GM23338 (cell line): ENCODE measurements around the gene TRIML2. TPM values are rescaled to one million over a fixed set of nuclear protein-coding genes. Genes with fewer than 3 reads are reported as not detected.

Source experiments
- ATAC-seq: fragments of 200-7000 bp; cut with Tn5 transposase; 3 replicates; pipeline ENCODE4 v1.9.1; 2020
- DNase-seq: peaks from one replicate; pipeline ENCODE4 v3.0.0-alpha.2; 2015; ENCODE audit warnings: low spot score
- H2AFZ ChIP-seq: fragments of 200-600 bp; sonication (generic); 2 replicates; pipeline ENCODE4 v1.8.0; 2016; ENCODE audit warnings: antibody characterized with exemption, mild to moderate bottlenecking, moderate library complexity
- H3F3A ChIP-seq: fragments of 200-600 bp; sonication (generic); replicated peaks from 2 replicates; pipeline ENCODE4 v1.8.0; 2017; ENCODE audit warnings: antibody characterized with exemption, mixed run types, low read depth
- H3K27ac ChIP-seq: fragments of 200-600 bp; sonication (generic); 2 replicates; pipeline ENCODE4 v1.6.1; 2016; ENCODE audit warnings: low read depth
- H3K27me3 ChIP-seq: fragments of 200-600 bp; sonication (generic); 2 replicates; pipeline ENCODE4 v1.8.0; 2016; ENCODE audit warnings: mild to moderate bottlenecking, mixed run types, moderate library complexity; ENCODE audit not compliant: insufficient read depth
- H3K36me3 ChIP-seq: fragments of 200-600 bp; sonication (generic); 2 replicates; pipeline ENCODE4 v1.8.0; 2016; ENCODE audit warnings: mild to moderate bottlenecking; ENCODE audit not compliant: insufficient read depth
- H3K4me1 ChIP-seq: fragments of 200-600 bp; sonication (generic); 2 replicates; pipeline ENCODE4 v1.8.0; 2016; ENCODE audit warnings: mild to moderate bottlenecking, moderate library complexity; ENCODE audit not compliant: insufficient read depth
- H3K4me2 ChIP-seq: fragments of 200-600 bp; sonication (generic); 2 replicates; pipeline ENCODE4 v1.7.1; 2017; ENCODE audit warnings: mixed run types
- H3K4me3 ChIP-seq: fragments of 200-600 bp; sonication (generic); 2 replicates; pipeline ENCODE4 v1.6.1; 2016; ENCODE audit warnings: mixed run types
- H3K79me2 ChIP-seq: fragments of 200-600 bp; sonication (generic); replicated peaks from 2 replicates; pipeline ENCODE4 v1.8.0; 2017; ENCODE audit warnings: mild to moderate bottlenecking; ENCODE audit not compliant: insufficient read depth
- H3K9me2 ChIP-seq: fragments of 200-600 bp; sonication (generic); 2 replicates; pipeline ENCODE4 v1.8.0; 2017; ENCODE audit not compliant: insufficient read depth
- H4K20me1 ChIP-seq: fragments of 200-600 bp; sonication (generic); replicated peaks from 2 replicates; pipeline ENCODE4 v1.8.0; 2017; ENCODE audit warnings: mild to moderate bottlenecking; ENCODE audit not compliant: insufficient read depth
- H3K27ac Mint-ChIP-seq: 2 replicates; pipeline ENCODE4 v1.8.0; 2020; ENCODE audit warnings: inconsistent platforms, mild to moderate bottlenecking, moderate library complexity, mixed read lengths
- H3K27me3 Mint-ChIP-seq: 3 replicates; pipeline ENCODE4 v1.8.0; 2022; ENCODE audit warnings: low read depth, mild to moderate bottlenecking, moderate library complexity, mixed read lengths, inconsistent platforms; ENCODE audit not compliant: insufficient read depth, poor library complexity
- H3K36me3 Mint-ChIP-seq: 3 replicates; pipeline ENCODE4 v1.8.0; 2021; ENCODE audit warnings: low read depth, mild to moderate bottlenecking, inconsistent platforms, moderate library complexity, mixed read lengths
- H3K4me1 Mint-ChIP-seq: 3 replicates; pipeline ENCODE4 v1.8.0; 2020; ENCODE audit warnings: mild to moderate bottlenecking, inconsistent platforms, mixed read lengths
- H3K4me3 Mint-ChIP-seq: 3 replicates; pipeline ENCODE4 v1.8.0; 2021; ENCODE audit warnings: moderate library complexity, mild to moderate bottlenecking, inconsistent platforms, mixed read lengths
- H3K9me3 Mint-ChIP-seq: 3 replicates; pipeline ENCODE4 v1.8.0; 2020; ENCODE audit warnings: moderate library complexity, mild to moderate bottlenecking, inconsistent platforms, mixed read lengths
- CREB1 ChIP-seq: fragments of 250-450 bp; sonication (Bioruptor Pico); IDR thresholded peaks from 2 replicates; pipeline ENCODE4 v1.5.0; 2020; ENCODE audit warnings: low read depth, mild to moderate bottlenecking, moderate library complexity
- CTCF ChIP-seq, 2 experiments: fragments of 200-600 bp in 1 of 2; sonication (generic) in 1 of 2; conservative IDR thresholded peaks; 2 replicates each; pipeline versions ENCODE4 v1.5.1 to v1.6.1; 2016 to 2017; ENCODE audit warnings: antibody characterized with exemption in 2 of 2, low read depth in 2 of 2, mild to moderate bottlenecking in 2 of 2, moderate library complexity in 1 of 2
- ETS1 ChIP-seq: IDR thresholded peaks from 2 replicates; pipeline ENCODE4 v1.6.1; 2016; ENCODE audit warnings: antibody characterized with exemption
- EZH2 ChIP-seq: fragments of 200-600 bp; sonication (generic); IDR thresholded peaks from one replicate; pipeline ENCODE4 v1.8.0; 2017; ENCODE audit warnings: antibody characterized with exemption, mild to moderate bottlenecking, low read depth; ENCODE audit not compliant: unreplicated experiment
- EZH2phosphoT487 ChIP-seq: fragments of 200-600 bp; sonication (generic); IDR thresholded peaks from one replicate; pipeline ENCODE4 v1.8.1; 2018; ENCODE audit warnings: antibody characterized with exemption; ENCODE audit not compliant: unreplicated experiment
- JUNB ChIP-seq: IDR thresholded peaks from one replicate; pipeline ENCODE4 v1.6.1; 2016; ENCODE audit warnings: antibody characterized with exemption; ENCODE audit not compliant: unreplicated experiment
- NANOG ChIP-seq: IDR thresholded peaks from 2 replicates; pipeline ENCODE4 v1.6.1; 2016; ENCODE audit warnings: antibody characterized with exemption, borderline replicate concordance
- POLR2AphosphoS5 ChIP-seq: IDR thresholded peaks from 2 replicates; pipeline ENCODE4 v1.6.1; 2016; ENCODE audit warnings: antibody characterized with exemption, low read depth
- REST ChIP-seq: IDR thresholded peaks from one replicate; pipeline ENCODE4 v1.6.1; 2018; ENCODE audit warnings: antibody characterized with exemption; ENCODE audit not compliant: unreplicated experiment
- STAT1 ChIP-seq: IDR thresholded peaks from one replicate; pipeline ENCODE4 v1.6.1; 2016; ENCODE audit warnings: antibody characterized with exemption; ENCODE audit not compliant: unreplicated experiment
- ZNF114 ChIP-seq: fragments of 250-450 bp; sonication (Bioruptor Pico); IDR thresholded peaks from 2 replicates; pipeline ENCODE4 v1.5.0; 2020; ENCODE audit warnings: mild to moderate bottlenecking, moderate library complexity
- ZNF331 ChIP-seq: fragments of 250-450 bp; sonication (Bioruptor Pico); IDR thresholded peaks from 2 replicates; pipeline ENCODE4 v1.5.0; 2020; ENCODE audit warnings: low read depth, mild to moderate bottlenecking, moderate library complexity
- ZNF462 ChIP-seq: fragments of 250-450 bp; sonication (Bioruptor Pico); IDR thresholded peaks from 2 replicates; pipeline ENCODE4 v1.5.0; 2020; ENCODE audit warnings: mild to moderate bottlenecking, moderate library complexity
- polyA plus RNA-seq: library from polyadenylated mRNA; unstranded; fragments of >200 nt; fragmentation: Nextera tagmentation; extraction: Ambion mirVana; gene quantifications from 2 replicates; pipeline ENCODE4 v1.2.1, GENCODE V29; 2016
- total RNA-seq: library from RNA; depleted of rRNA; stranded (reverse); fragments of >200 nt; shearing (Covaris generic); gene quantifications from 2 replicates; pipeline ENCODE4 v1.2.3, GENCODE V29; 2014

TRIML2 gene
- total and polyA plus RNA-seq, 2 experiments from 2014 or later = 57.8 to 77.9 TPM

- TF ChIP-seq NANOG = no peak
- no peak for TF ChIP-seq ZNF331 (CRISPR knock-in tag)
- TF ChIP-seq EZH2phosphoT487 = no peak
- no peak for TF ChIP-seq POLR2AphosphoS5
- no peak for TF ChIP-seq REST
- TF ChIP-seq STAT1 = no peak
- no peak for TF ChIP-seq JUNB
- TF ChIP-seq ETS1 = no peak
- no peak for TF ChIP-seq CREB1
- no peak for TF ChIP-seq ZNF114
- TF ChIP-seq ZNF462 (CRISPR knock-in tag) = no peak
- no peak for TF ChIP-seq CTCF (conservative IDR thresholded peaks at IDR 0.05; ENCODE audit: low read depth in 2 of 2)
- TF ChIP-seq EZH2 = no peak
- no peaks in the 10 kb centered on the region for H3K4me1 ChIP-seq
- H3F3A ChIP-seq = no peaks in the 10 kb centered on the region
- 0 out of 2 replicates have a peak, but pooled peaks cover 3% of the 10 kb centered on the region for H4K20me1 ChIP-seq
- H3K27ac ChIP-seq = no peak overlapping the region
- no peak for ATAC-seq
- peaks cover 62% of the 10 kb centered on the region for H3K36me3 Mint-ChIP-seq
- no peak overlapping the region for H3K4me2 ChIP-seq
- H3K4me3 Mint-ChIP-seq = no peak overlapping the region
- peaks cover 28% of the 10 kb centered on the region for H3K36me3 ChIP-seq
- H2AFZ ChIP-seq = no peak overlapping the region
- H3K4me3 ChIP-seq = no peak overlapping the region
- no peak overlapping the region for H3K27ac Mint-ChIP-seq
- DNase-seq = no peak
- peaks cover 8% of the 10 kb centered on the region; the same call in 2 of the 3 replicates for H3K4me1 Mint-ChIP-seq
- H3K79me2 ChIP-seq = no peaks in the 10 kb centered on the region
- H3K9me3 Mint-ChIP-seq = no peaks in the 10 kb centered on the region; the same call in 2 of the 3 replicates
- peaks cover 4% of the 10 kb centered on the region for H3K27me3 Mint-ChIP-seq
- no peaks in the 10 kb centered on the region for H3K27me3 ChIP-seq
- no peaks in the 10 kb centered on the region for H3K9me2 ChIP-seq
These were observed 22.5 kb downstream of the TRIML2 start for GRCh38 chr4:188086858-188087257.
